SU-DHL-6 (cell line): ENCODE results near the gene PRKACA.

Experiments used
- CTCF ChIP-seq: fragments of 200-600 bp; sonication (generic); IDR thresholded peaks from one replicate; pipeline ENCODE4 v1.5.1; 2017; ENCODE audit warnings: antibody characterized with exemption, mild to moderate bottlenecking, low read length, moderate library complexity; ENCODE audit not compliant: insufficient read depth, poor library complexity, severe bottlenecking
- EZH2phosphoT487 ChIP-seq: fragments of 200-600 bp; sonication (generic), shearing (Covaris generic); conservative IDR thresholded peaks from 2 replicates; pipeline ENCODE4 v1.6.1; 2018; ENCODE audit warnings: mild to moderate bottlenecking, antibody characterized with exemption, low read length, moderate library complexity, mixed read lengths

DNA sequence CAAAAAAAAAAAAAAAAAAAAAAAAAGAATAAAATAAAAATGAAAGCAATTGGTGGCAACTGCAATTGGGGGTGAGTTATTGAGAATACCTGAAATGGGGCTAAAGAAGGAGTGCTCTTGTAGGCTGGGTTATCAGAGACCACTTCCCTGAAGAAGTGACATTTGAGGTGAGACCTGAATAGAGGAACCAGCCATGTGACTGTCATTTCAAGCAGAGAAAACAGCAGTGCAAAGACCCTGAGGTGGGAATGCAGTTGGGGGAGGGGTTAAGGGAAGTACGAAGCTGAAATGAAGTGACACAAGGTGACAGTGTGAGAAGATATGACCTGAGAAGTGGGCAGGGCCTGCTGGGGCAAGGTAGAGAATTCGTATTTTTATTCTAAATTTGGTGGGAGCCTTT is 51.4 kb downstream of the PRKACA start:
- TF ChIP-seq CTCF (no peak), EZH2phosphoT487 (no peak)
